Prostate gland (tissue), 2 donors: ENCODE data around the gene RSU1. TPM values are rescaled to one million over a fixed set of nuclear protein-coding genes. Genes with fewer than 3 reads are reported as not detected.

Experiments used
- DNase-seq: peaks from one replicate; pipeline ENCODE4 v3.0.0-alpha.2; 2019; ENCODE audit warnings: low spot score
- H3K27ac ChIP-seq, 2 donors: fragments of 200-600 bp; sonication (generic); 2 replicates each; pipeline ENCODE4 v1.5.1; 2017 to 2019
- H3K27me3 ChIP-seq: fragments of 200-600 bp; sonication (generic); replicated peaks from 2 replicates; pipeline ENCODE4 v1.5.1; 2019; ENCODE audit not compliant: insufficient read depth
- H3K36me3 ChIP-seq, 2 donors: fragments of 200-600 bp; sonication (generic); 1 replicate in 1 of 2; 2 replicates in 1 of 2; pipeline versions ENCODE4 v1.5.1 to v1.8.1; 2017 to 2019
- H3K4me1 ChIP-seq: fragments of 200-600 bp; sonication (generic); replicated peaks from 2 replicates; pipeline ENCODE4 v1.5.1; 2019
- H3K4me3 ChIP-seq, 2 donors: fragments of 200-600 bp; sonication (generic); 2 replicates each; pipeline ENCODE4 v1.5.1; 2017 to 2019
- H3K9me3 ChIP-seq: fragments of 200-600 bp; sonication (generic); 2 replicates; pipeline ENCODE4 v1.5.1; 2017
- CTCF ChIP-seq, 4 experiments: fragments of 200-600 bp in 2 of 4; fragments of 450-650 bp in 2 of 4; sonication (generic) in 2 of 4; IDR thresholded peaks; 1 replicate in 3 of 4; 2 replicates in 1 of 4; pipeline ENCODE4 v1.5.1; 2016 to 2019; ENCODE audit warnings: antibody characterized with exemption in 4 of 4, mild to moderate bottlenecking in 2 of 4, moderate library complexity in 2 of 4
- POLR2A ChIP-seq: fragments of 450-650 bp; IDR thresholded peaks from one replicate; pipeline ENCODE4 v1.6.1; 2016; ENCODE audit warnings: antibody characterized with exemption, mild to moderate bottlenecking
- POLR2AphosphoS5 ChIP-seq: sonication (generic); formaldehyde crosslinking; IDR thresholded peaks from one replicate; pipeline ENCODE4 v1.6.1; 2017; ENCODE audit warnings: antibody characterized with exemption
- WGBS: methylation state at CpG from one replicate; pipeline ENCODE4 v1.1.5; 2018; 5-methylcytosine and 5-hydroxymethylcytosine counted together
- intact Hi-C: fragments of 100-400 bp; cut with DNase I; formaldehyde crosslinking; loops from one replicate; pipeline ENCODE4 v1.14.2; 2022
- total RNA-seq, 2 donors: library from RNA; depleted of rRNA; stranded (reverse); fragments of >200 nt; gene quantifications; one replicate each; pipeline ENCODE4 v1.1.0, GENCODE V29; 2016

RSU1 gene
- total RNA-seq, 2 donors from 2014 or later: 32.2 to 49.3 TPM

GRCh38 chr10:16626697-16627096, 190.5 kb downstream of the RSU1 start:
- H3K4me1 ChIP-seq: no peaks in the 10 kb centered on the region
- no peak overlapping the region for H3K4me3 ChIP-seq
- H3K36me3 ChIP-seq: no peaks in the 10 kb centered on the region
- H3K27me3 ChIP-seq: no peaks in the 10 kb centered on the region
- intact Hi-C loops: no loop called here
- H3K27ac ChIP-seq: no peak overlapping the region
- no peaks in the 10 kb centered on the region for H3K9me3 ChIP-seq
- WGBS: 86% methylated on average over 5 of the region's 5 CpGs
- no peak for DNase-seq
- TF ChIP-seq POLR2AphosphoS5: no peak
- no peak for TF ChIP-seq CTCF (IDR thresholded peaks at IDR 0.05)

GRCh38 chr10:16612981-16613355, 204.3 kb downstream of the RSU1 start:
- 95% methylated on average over 2 of the region's 2 CpGs for WGBS
- no peak overlapping the region for H3K27ac ChIP-seq
- H3K4me1 ChIP-seq: no peaks in the 10 kb centered on the region
- intact Hi-C loops: no loop called here
- H3K27me3 ChIP-seq: no peaks in the 10 kb centered on the region
- no peak for TF ChIP-seq CTCF (IDR thresholded peaks at IDR 0.05)
- TF ChIP-seq POLR2AphosphoS5: no peak
- no peak for TF ChIP-seq POLR2A
- H3K9me3 ChIP-seq: no peaks in the 10 kb centered on the region
- no peak overlapping the region for H3K4me3 ChIP-seq
- no peaks in the 10 kb centered on the region for H3K36me3 ChIP-seq
- no peak for DNase-seq

- H3K4me1 ChIP-seq: no peaks in the 10 kb centered on the region
- H3K9me3 ChIP-seq: no peaks in the 10 kb centered on the region
- TF ChIP-seq POLR2AphosphoS5 (no peak), CTCF (IDR thresholded peaks at IDR 0.05) (no peak), POLR2A (no peak)
- DNase-seq: no peak
- no peak overlapping the region for H3K4me3 ChIP-seq
- H3K27me3 ChIP-seq: no peaks in the 10 kb centered on the region
- intact Hi-C loops: no loop called here
- no peaks in the 10 kb centered on the region for H3K36me3 ChIP-seq
- H3K27ac ChIP-seq: no peak overlapping the region
- 67% methylated on average over 7 of the region's 7 CpGs for WGBS
Measured at GRCh38 chr10:16612115-16612980, 204.9 kb downstream of the RSU1 start.

GRCh38 chr10:16611037-16611436, 206.2 kb downstream of the RSU1 start:
- TF ChIP-seq POLR2AphosphoS5: no peak
- no peak for TF ChIP-seq CTCF (IDR thresholded peaks at IDR 0.05)
- TF ChIP-seq POLR2A: no peak
- no peak overlapping the region for H3K27ac ChIP-seq
- no peaks in the 10 kb centered on the region for H3K9me3 ChIP-seq
- H3K4me3 ChIP-seq: no peak overlapping the region
- DNase-seq: no peak
- 19% methylated on average over 7 of the region's 7 CpGs for WGBS
- intact Hi-C loops: no loop called here
- no peaks in the 10 kb centered on the region for H3K4me1 ChIP-seq
- H3K27me3 ChIP-seq: no peaks in the 10 kb centered on the region
- H3K36me3 ChIP-seq: no peaks in the 10 kb centered on the region

- H3K4me3 ChIP-seq: no peak overlapping the region
- no peaks in the 10 kb centered on the region for H3K27me3 ChIP-seq
- TF ChIP-seq POLR2A (no peak), CTCF (IDR thresholded peaks at IDR 0.05) (no peak), POLR2AphosphoS5 (no peak)
- no peaks in the 10 kb centered on the region for H3K9me3 ChIP-seq
- no peak overlapping the region for H3K27ac ChIP-seq
- intact Hi-C loops: no loop called here
- WGBS: 93% methylated on average over 8 of the region's 8 CpGs
- no peaks in the 10 kb centered on the region for H3K36me3 ChIP-seq
- DNase-seq: no peak
- H3K4me1 ChIP-seq: no peaks in the 10 kb centered on the region
Measured at GRCh38 chr10:16609211-16609610, 208.0 kb downstream of the RSU1 start.
